ENCODE measurements around the gene AFF1.

GRCh38 chr4:87003266-87003665, 68.5 kb downstream of the AFF1 start:
- TF ChIP-seq CTCF (conservative IDR thresholded peaks at IDR 0.05 in 1 of 2, IDR thresholded peaks at IDR 0.05 in 1 of 2; ENCODE audit: extremely low read depth in 1 of 2, insufficient read depth in 1 of 2, low read depth in 1 of 2, low read length in 2 of 2) (no peak), EZH2 (IDR thresholded peaks at IDR 0.05; ENCODE audit: borderline replicate concordance, low read length) (no peak)

Measured in mammary epithelial cell (primary cell).